NCI-H2107 treated with DMSO at 0.1 percent for 48 hours (cell line): ENCODE measurements around the gene SCRN2.

ENCODE experiments used
- DNase-seq: peaks from one replicate; lab custom pipeline; 2025; ENCODE audit not compliant: unreplicated experiment; lab: John Stamatoyannopoulos, UW

SCRN2 gene

DNA sequence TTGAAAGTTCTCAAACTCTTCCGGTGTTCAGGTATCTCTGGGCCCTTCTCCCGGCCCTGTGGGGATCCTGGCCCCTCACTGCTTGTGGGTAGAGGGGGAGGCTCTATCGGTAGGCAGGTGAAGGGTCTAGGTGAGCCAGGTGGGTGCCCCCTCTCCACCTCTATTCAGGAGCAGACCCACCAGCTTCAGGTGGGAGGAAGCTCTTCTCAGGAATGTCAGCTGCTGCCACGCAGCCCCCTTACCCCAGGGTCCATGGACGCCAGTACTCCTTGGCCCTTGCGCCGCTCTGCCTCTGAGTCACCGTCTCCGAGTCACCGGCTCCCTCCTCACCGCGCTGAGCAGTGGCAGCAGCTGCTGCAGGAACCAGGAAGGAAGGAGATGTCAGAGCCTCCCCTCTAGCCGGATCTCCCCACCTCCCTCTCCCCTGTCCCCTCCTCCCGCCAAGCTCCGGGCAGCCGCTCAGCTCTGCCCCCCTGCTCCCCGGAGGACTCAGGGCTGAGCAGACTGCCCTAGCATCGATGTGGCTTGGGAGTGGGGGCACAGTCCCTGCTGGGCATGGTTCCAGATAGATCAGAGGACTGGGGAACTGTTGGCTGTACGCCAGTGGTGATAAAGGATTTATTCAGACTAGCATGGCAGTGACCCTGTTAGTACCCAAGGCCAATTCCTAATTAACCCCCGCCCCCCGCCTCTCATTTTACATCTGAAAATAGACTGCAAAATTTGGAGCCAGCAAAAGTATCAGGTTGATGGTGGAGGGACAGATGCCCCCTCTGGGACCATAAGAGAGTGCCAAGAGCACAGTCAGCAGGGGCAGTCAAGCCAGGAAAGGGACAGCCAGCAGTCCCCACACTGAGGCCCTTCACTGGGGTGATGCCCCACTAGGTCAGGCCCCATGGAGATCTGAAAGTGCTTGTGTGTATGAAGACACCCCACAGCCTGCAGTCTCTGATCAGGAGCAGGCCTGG, 19.4 kb downstream of the SCRN2 start, which contains the start of gene OSBPL7:
TSS of gene OSBPL7 (minus strand) at position 371 of the 968 bp plus-strand sequence. CDS start 1,516 bp downstream, outside the sequence.
- DNase-seq, result peak; percentile 63

DNA sequence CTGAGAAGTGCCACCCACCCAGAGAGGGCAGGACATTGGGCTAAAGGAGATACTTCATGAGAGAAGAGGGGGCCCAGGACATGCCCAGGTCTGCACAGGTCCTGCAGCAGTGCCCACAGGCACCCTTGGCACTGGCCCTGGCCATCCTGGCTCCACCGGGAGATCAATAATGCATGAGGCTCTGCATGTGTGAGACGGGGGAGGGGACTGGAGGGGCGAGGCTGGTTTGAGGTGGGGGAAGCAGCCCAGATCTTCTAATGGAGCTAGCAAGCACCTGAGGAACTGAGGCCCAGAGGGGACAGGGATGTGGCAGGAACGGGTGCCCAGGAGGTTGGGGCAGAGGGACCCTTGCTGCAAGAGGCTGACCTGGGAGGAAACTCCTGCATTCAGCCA, 20.0 kb downstream of the SCRN2 start:
- no peak for DNase-seq

DNA sequence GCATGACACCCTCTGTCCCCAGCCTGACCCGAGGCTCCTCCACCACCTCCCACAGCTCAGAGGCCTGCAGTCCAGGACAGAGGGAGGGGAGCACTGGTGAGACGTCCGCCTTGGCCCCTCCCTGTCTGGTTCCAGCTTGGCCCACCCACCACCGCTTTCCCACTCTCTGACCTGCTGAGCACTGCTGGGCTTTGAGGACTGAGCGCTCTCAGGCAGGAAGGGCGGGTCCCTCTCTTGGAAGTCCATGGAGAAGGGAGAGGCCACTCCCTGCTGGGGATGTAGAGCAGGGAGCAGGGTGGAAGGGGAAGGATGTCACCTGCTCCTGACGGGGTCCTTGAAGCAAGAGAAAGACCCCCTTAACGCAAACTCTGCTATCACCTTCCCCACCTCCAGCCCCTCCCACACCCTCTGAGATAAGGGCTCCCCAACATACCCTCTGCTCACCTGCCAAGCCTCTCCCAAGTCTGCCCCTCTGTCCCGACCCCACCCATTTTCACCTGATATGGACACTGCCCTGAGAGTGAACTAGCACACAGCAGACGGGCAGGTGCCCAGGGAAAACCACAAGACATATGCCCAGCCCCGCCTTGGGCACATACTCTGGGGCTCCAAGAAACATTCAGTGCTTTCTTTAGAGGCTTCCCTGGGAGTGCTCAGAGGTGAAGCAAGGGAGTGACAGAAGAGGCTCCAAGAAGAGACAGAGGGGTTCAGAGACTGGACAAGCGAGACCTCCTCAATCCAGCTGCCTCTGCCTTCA, 20.9 kb downstream of the SCRN2 start:
- no peak for DNase-seq

DNA sequence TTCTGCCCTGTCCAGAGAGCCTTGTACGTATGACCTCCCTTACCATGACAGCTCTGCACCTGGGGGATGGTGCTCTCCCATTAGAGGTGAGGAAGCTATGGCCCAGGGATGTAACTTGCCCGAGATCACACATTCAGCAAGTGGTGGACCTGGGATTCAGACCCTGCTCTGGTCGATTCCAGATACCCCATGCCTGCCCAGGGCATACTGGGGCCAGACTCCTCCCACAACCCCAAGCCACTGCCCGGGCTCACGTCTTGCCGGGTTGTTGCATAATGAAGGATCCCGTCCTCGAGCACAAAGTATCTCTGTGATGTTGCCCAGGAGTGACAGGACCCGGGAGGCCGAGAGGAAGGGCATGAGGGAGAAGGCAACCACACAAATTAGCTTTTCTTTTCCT, 21.6 kb downstream of the SCRN2 start:
- DNase-seq, result no peak

DNA sequence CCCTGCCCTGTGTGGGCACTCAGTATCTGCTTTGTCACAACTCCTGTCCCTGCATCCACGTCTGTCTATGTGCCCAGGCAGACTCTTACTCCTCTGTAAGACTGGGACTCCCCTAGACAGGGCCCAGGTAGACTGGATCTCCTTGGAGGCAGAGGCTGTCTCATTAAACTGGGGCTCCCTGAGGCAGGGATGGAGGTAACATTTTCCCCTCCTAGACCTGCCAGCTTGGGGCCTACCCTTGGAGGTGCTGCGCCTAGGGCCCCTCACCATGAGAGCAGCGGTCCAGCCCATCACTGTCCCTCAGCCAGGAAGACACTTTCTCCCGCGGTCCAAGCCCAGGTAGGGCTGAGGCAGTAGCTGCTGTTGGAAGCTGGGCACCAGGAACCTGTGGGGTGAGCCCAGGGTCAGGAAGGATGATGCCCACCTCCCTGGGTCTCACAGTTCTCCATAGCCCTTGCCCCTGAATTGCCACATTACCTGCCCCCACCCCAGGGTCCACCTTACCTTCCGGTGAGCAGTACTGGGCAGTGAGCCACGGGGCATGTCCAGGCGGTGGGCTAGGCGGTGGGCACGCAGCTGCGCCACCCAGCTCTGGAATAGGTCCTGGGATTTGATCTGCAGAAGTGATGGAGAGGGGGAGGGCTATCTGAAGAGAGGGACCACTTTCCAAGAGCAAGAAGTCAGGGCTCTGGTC, 22.9 kb downstream of the SCRN2 start:
- no peak for DNase-seq

DNA sequence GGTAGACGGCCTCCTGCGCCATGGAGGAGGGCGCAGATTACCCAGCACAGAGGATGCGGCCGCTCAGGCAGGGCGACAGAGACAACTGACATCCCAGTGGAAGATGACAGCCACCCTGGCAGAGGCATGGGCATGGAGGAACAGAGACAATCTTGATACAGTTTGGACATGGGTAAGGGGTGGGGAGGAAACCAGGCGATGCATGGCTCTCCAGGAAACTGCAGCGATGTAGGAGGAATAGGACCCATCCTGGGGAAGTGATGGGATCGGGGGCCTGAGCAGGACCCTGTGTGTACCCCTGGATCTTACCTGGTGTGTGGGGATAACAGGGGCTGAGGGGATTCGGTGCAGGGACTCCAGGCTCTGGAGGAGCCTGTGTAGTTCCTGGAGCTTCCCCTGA, 24.1 kb downstream of the SCRN2 start:
- no peak for DNase-seq

DNA sequence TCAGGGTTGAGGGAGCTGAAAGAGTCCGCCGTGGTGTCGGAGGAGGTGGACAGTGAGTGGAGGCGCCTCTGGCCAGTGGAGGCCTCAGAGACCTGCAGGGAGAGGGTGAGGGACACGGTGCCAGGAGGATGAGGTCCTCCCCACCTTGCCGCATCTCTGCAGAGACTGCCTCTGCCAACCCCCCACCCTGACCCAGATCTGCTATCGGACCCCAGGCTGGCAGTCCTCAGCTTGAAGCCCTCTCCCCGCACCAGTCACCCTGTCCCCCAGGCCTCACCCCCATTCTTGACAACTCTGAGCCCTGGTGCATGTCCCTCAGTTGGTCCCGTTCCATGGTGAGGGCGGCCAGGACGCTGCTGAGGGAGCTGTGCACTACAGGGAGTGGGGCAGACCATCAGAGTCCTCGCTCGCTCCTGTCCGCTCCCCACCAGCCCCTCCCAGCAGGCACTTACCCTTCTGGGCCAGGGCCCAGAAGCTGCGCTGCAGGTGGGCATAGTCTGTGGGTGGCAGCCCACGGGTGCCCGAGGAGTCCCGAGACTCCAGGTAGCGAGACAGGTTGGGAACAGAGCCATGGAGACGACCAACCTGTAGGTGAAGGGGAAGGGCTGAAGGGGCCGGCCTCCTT, 24.9 kb downstream of the SCRN2 start:
- DNase-seq, result no peak

DNA sequence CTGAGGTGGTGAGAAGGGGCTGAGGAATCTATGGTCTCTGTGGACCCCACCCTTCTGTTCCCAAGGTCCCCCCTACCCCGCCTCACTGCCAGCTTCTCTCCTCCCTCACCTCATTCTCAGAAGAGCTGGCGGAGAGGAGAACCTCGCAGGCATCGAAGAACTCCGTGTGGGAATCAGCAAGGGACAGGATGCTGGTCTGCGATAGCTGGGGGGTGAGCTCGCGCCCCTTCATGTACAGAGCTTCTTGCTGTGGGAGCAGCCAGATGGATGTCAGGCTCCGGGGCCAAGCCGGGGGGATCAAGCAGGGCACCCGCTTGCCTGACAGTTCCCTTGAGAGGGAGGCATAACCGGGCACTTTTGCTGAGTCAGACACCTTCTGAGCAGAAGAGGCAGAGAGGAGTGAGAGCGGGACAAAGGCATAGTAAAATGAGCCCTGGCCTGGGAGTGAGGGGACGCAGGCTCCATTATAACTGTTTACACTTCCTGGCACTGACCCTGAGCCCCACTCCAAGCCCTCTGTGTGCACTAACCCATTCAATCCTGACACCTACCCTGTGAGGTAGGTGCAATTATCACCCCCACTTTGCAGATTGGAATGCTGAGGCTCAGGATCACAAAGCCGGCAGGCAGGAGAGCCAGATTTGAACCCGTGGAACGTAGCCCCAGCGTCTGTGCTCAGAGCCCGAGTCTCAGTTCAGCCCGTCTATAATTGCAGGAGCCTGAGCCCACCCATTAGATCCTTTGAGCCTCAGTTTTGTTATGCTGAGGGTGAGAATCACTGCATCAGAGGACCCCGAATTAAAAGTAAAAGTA, 25.8 kb downstream of the SCRN2 start:
- DNase-seq, result no peak

DNA sequence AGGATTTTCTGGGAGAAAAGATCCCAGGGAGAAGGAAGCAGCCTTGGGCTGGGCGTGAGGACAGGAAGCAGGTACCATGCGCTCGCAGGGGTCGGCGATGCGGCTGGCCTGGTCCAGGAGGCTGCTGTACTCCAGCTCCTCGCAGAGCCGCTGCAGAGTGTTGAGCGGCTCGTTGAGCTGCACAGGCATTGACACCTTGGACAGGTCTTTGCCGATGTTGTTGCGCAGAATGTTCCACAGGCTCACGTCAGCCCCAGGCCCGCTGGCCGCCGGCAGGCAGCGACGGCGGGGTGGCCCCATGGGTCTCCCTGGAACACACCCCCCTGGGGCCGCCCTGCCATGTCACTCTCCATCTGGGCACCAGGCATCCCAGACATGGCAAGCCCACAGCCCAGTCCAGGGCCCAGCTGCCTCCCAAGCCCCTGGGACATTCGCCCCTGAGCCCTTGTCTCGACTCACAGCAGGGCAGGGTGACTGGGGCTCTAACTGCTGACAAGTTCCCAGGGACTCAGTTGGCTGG, 27.5 kb downstream of the SCRN2 start:
- no peak for DNase-seq

DNA sequence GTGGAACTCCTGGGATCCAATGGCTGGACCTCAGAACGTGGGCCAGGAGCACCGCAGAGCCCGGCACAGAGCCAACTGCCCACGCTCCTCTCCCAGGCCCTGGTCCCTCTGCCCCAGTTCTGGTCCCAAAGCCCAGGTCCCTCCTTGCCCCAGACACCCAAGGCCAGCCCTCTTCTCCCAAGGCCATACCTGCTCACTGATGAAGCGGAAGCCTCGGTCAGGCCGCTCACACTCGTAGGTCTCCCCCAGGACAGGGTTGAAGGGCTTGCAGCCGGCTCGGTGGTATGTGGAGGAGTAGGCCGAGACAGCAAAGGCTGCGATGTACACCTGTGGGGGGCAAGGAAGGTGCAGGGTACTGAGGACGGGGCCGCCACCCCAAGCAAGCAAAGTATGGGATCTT, 28.0 kb downstream of the SCRN2 start:
- DNase-seq, result no peak

DNA sequence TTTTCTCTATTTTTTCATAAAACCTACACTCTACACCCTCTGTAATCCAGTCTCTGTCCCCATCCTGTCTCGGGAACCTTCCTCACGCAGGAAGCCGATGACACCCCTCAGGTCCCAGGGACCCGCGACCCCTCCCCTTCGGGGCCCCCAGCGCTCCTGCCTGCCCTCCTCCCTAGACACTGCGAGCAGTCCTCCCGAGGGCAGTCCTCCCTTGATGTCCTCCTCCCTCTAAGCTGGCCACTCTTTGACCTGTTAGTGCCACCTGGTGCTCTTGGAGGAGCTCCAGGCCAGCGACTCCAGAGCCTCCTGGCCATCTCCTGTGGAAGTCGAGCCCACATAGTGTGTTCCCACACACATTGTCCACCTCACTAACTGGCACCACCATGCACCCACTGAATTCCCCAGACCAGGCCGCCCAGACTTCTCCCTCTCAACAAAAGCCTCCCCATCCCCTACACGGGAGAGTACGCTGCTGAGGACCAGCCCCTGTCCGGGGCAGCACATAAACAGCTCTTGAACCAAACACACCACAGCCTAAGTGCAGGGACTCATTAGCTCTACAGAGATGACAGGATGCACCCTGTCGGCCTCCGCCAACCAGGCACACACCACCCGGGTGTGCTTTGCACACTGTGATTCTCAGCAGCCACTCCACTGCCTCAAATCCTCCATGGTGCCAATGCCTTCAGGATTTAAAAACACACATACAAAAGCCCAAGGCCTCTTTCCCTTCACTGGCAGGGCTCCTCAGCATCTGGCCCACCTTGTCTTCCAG, 28.7 kb downstream of the SCRN2 start:
- DNase-seq, result no peak

DNA sequence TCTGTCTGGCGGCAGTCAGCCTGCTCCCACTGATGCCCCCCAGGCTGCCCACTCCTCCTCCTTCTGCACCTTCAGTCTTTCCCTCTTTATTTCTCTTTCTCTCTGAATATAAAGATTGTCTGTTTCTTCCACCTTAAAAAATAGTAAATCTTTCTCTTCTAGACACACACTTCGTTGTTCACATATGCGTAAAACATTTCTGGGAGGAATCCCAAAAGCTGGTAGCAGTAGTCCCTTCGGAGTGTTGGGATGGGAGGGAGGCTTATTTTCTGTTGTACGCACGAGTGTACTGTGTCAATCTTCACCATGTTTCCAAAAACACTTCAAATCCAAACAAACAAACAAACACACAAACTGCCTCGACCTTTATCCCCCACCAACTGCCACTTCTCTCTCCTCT, 29.4 kb downstream of the SCRN2 start:
- no peak for DNase-seq

DNA sequence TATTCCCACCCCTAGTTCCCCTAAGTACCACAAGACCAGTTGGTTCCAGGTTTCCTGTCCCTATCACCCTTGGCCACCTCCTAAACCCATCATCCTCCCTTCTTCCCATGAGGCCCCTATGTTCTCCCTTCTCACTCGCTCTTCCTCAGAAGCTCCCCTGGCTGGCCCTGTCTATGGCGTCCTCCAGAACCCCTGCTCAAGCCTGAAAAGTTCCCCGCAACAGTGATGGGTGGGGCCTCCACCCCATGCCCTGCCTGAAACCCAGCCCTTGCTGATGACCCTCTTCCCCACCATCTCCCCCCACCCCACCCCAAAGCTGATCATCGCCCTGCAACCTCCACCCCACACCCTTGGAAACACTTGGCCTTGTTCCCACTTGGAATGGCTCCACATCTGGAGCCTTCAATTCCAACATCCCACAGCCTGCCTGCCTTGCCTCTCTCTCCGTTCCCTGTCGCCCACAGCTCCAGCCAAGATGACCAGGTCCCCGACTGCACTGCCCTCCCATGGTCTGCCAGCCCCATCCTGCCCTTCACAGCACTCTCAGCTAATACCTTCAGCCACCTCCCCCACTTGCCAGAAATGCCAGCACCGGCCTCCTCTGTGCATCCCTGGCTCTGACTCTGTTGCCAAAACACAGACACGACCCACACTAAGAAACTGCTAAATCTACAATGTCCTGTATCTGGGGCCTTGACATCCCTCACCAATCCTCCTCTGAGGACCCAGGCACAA, 30.0 kb downstream of the SCRN2 start:
- no peak for DNase-seq

DNA sequence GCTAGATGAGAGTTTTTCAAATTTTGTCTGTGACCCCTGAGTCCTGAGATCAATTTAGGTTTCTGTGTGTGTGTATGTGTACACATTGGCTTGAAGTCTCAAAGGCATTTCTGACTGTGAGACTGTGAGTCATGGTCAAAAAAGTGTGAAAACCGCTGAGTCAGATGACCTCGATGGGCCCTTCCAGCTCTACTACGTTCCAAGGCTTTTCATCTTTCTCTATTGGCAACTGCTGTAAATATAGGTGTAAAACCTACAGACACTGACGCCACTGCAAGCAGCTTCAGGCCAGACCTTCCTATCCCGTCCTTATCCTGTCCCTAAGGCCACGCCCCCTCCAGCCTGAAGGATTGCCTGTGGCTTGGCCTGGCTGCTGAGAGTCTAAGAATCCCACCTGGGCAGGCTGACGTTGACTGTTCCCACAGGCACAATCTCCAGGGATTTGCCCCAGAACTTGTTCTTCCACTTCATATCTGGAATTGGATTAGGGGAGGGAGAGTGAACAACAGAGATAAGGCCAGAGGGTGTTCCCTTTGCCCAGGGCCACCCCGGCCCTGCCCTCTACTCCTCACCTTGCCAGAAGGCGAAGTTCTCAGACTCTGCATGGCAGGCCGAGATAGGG, 30.8 kb downstream of the SCRN2 start:
- no peak for DNase-seq

DNA sequence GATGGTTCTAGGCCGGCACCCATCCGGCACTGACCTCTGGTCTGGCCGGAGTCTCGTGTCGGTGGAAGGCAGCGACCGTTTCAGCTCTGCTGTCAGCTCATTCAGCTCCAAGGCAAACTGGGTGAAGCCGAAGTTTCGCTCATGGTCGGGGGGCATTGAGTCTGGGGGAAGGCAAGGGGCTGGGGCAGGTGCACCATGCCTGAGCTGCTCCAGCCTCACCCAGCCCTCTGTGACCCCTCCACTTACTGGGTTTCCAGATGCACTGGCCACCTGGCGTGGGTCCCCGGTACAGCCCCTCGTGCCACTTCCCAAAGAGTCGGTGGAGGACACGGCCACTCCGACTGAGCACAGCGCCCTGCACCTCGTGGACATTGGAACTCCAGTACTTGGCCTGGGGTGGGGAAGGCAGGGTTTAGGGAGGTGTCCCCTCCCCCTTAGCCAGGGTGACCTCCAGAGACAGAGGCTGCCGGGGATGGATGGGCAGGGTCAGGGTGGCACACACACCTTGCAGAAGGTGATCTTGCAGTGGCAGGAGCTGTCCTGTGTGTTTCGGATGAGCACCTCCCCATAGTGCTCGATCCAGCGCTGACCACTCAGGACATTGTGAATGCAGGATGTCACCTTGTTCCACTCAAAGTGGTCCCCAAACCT, 32.1 kb downstream of the SCRN2 start:
- DNase-seq, result no peak

DNA sequence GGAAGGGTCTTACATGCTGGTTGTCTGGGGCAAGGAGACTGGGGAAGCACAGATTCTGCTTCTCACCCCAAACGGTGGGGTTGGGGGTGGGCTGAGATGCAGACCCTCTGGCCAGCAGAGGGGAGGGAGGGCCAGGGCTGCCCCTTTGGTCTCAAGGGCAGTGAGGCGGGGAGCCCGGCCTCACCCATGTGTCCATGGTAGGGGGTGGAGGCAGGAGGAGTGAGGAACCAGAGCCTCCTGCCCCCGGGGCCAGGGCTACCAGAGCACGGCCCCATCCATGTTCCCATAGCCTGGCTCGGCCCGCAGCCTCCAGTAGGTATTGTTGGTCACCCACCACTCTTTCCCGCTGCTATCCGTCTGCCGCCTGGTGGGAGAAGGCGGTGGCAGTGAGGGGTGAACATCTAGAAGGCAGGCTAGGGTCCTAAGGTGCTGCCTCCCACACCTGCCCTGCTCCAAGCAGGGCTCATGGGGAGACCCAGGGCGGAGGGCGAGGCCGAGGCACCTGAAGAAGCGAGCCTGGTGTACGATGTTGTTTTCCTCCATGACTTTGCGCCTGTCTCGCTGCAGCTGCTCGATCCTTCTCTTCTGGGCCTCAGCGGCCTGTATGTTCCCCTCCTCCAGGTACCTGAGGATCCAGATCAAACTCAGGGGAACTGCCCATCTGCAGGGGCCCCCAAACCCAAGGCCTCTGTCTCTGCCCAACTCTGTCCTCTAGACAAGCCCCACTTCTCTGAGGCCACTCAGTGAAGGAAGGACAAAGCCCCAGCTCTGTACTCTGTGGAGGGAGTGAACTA, 32.8 kb downstream of the SCRN2 start:
- no peak for DNase-seq

DNA sequence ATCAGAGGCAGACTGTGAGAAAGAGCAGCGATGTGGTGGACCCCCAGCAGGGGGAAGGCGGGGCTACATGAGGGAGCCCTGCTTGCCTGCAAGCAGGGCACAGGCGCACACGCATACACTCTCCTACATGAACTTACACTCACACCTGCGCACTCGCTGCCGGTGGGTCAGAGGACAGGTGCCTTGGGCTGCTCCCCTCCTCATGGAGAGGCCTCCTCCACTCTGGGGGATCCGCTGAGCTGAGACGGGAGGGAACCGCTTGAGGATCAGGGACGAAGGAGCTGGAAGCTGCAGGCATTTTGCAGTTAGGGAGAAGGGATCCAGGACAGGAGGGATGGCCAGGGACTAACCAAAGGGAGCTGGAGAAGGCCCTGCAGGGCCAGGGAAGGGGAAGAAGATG, 33.7 kb downstream of the SCRN2 start:
- DNase-seq, result no peak
